Measurements from ENCODE around the gene PTPN20.
A peak's percentile ranks its signal among the peaks of the same experiment; 100 is the strongest.

The PTPN20 gene

DNA sequence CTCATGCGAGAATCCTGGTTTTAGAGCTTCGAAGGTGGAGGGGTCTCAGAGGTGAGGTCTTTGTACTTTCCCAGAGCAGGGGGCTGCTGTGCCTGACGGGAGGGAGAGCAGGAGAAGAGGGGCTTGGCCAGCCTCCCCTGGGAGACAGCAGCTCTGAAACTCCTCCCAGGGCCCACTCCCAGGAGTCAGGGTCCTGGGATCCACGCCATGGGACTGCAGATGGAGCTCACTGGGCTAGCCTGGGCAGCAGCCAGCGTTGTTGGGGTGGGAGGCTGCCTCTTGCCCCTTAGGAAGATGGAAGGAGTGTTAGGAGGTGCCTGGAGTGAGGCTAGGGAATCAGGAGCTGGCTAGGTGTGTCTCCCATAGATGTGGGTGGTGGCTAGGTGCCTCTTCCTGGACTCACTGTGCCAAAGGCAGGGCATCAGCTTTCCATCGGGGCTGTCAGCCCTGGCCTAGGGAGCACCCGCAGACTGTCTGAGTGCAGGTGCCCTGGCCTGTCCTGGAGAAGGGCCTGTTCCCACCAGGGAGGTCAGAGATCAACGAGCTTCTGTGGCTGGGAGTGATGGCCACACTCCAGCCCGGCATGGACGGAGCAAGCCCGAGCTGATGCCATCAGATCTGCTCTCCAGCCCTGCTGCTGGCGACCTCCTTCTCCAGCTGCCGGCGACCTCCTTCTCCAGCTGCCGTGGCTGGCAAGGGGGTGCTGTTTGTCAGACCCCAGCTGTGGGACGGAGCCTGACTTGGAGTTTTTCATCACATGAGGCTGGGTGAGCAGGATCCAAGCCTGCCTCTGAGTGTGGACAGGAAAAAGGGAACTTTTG lies 111.3 kb downstream of the PTPN20 start:
- no peak for DNase-seq

DNA sequence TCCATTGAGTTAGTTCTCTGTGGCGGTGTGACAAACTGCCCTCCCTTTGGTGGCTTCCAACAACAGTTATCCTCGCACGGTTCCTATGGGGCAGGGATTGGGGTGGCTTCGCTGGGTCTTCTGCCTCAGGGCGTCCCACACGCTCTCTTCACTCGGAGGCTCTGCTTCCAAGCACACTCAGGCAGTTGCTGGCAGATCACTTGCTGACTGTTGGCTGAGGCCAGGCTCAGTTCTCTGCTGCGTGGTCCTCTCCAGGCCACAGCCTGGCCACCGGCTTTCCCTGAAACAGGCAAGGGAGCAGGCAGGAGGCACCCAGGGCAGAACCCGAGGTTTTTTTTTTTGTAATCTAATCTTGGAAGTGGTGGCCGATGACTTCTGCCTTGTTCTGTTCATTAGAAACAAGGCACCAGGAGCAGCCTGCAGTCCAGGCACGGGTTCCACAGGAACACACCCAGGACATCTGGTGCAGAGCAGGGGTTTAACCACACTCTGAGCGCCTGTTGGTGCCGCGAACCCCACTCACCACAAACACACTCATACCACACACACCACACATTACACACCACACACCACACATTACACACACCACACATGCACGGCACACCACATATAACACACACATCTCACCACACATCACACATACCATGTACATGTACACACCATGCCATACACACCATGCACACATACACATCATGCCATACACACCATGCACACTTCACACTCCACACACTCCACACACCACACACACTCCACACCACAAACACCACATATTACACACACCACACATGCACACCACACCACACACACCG lies 112.2 kb downstream of the PTPN20 start:
- no peak for DNase-seq

DNA sequence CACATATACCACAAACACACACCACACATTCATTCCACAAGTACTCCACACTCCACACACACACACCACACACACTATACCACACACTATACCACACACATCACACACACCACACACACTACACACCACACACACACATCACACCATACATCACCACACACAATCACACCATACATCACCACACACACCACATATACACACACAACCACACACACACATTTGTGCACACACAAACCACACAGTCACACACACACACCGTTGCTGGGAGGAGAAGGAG lies 112.8 kb downstream of the PTPN20 start:
- no peak for DNase-seq

DNA sequence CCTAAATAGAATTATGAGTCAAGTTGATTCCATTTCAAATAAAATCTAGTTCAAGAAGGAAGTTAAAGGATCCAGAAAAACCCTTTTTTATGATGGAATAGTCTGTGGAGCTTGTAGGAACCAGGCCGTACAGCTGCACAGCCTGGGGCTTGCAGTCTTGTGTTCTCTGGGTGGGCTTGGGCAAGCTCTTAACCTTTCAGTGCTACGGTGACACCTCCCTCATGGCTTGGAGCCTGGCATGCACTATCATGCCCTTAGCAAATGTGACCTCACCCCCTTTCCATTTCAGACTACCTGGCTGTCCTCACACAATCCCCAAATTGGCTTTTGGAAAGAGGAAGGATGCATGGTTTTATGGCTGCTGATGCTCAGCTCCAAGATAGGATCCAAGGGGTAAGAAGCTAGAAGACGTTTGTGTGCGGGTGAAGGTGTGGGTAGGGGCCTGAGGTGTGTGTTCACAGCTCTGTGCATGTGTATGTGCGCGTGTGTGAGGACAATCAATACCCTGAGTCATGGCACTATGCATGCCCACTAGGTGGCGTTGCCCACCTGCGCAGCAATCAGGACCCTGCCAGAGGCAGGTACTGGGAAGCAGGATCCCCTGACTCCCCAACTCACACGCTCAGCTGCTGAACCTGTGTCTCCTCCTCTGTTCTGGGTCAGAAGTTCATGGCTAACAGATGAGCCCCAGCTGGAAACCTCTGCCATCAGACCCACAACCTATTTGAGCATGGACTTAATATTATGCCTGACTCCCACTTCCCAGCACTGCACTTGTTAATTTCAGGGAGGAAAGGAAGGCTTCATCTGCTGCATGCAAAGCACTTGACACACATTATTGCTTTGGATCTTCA lies 113.4 kb downstream of the PTPN20 start:
- peak; percentile 81 for DNase-seq

DNA sequence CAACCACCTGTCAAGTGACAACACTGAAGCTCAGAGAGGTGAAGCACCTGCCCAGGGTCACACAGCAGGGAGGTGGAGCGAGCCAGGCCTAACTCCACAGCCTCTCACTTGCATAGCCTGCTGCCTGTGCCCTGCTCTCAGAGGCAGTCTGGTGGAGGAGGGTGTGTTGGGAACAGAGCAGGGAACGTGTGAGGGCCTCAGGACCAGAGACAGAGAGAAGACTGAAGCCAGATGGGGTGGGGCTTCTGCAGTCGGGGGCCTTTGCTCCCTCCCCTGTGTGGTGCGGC lies 114.0 kb downstream of the PTPN20 start:
- no peak for DNase-seq

DNA sequence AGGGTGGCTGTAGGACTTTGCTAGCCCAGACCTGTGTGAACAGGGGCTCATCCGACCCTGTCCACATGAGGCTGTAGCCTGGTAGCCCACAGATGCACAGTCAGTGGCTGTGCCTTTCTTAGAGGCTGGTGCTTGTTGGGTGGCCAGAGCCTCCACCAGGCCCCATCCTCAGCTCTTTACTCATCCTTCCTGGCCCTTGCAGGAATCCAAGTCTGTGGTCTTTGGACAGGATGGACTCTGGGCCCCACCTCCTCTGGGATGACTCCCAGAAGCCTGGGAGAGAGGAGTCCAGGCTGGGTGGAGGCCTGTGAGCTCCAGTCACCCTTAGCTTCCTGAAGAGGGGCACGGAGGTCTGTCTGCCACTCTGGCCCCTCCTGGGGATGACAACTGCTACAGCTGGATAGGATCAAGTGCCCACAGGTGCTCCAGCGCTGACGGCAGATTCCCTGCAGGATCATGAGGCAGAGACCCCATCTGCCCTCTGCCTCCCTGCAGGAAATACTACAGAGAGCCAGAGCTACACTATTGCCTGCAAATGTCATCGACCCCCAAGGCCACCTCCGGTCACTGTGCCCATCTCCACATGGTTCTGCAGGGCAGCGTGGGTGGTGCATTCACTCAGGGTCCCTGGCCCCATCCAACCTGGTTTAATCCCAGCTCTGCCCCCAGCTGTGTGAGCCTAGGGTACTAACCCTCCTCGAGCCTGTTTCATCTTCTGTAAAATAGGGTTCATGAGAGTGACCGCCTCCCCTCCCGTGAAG lies 114.5 kb downstream of the PTPN20 start:
- no peak for DNase-seq

DNA sequence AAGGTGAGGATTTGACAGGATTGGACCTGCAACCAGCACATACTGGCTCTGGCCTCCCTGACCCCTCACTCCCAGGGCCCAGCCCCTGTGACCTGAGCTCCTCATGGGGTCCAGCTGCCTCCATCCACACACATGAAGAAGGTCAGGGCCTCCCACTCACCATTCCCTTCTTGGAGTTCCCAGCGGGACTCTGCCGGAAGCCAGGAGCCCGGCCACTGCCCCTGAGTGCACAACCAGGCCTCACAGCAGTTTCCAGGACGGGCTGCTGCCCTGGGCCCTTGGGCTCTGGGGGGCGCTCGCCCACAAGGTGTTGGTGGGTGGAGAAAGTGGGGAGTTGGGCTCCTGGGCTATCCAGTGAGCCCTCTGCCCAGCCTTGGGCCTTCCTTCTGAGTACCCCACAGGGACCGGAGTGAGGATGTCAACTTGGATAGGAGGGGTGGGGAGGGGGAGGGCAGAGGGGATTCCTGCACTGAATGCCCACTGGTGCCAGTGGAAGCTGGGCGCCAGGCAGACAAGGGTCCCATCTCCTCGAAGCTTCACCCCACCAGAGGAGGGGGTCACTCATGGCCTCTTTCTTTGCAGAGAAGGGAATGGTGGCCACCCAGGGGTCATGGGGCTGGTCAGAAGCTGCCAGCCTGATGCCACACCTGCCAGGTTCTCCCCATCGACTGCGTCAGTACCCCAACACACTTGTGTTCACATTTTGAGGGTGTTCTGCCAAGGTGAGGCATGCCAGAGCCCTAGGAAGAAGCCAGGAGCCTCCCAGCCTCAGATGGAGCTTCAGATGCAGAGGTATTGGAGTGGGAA lies 115.3 kb downstream of the PTPN20 start:
- DNase-seq = no peak

DNA sequence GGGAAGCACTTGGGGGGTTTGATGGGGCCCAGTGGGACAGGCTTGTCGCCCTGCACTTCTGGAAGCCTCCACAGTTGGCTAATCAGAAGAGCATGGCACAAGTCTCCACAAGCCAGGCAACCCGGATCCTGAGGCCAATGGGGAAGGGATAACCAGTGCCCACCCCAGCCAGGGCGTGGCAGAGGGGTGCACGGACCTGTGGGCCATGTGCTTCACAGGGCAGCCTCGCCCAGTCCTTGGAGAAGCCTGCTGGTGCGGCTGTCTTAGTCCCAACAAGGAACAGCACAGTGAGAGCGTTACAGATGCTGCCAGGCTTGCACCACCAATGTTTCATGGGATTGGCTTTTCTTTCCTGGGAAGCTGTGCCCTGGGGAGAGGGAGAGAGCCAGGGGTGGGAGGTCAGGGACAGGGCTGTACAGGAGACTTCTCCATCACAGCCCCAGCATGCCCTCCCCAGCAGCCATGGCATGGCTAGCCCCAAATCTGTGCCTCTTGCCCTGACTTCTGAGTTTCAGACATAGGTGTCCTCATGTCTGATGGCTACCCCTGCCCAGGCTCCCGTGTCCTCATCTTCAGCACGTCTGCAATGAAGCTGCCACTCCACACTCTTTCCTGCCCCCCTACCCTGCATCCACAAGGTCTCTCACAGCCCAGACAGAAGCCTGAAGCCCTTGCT lies 116.0 kb downstream of the PTPN20 start:
- no peak for DNase-seq

DNA sequence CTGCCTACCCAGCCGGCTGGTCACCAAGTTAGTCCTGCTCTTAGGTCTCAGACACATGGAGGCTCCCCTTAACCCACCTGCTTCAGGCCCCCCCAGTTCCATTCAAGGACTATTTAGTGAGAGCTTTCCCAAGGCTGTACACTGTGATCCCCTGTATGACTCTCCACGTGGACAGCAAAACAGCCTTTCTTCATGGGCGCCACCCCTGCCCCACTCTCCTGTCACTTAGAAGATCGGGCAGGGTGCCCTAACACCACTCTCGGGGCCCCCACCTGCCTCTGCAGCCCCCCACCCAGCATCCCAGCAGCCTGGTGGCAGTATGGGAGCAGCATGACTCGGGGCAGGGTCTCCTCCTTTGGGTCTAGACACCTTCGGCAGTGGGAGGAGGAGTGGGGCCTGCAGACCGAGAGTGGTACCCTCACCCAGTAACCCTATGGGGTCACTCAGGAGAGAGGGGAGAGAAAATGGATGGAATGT lies 116.6 kb downstream of the PTPN20 start:
- DNase-seq = no peak

DNA sequence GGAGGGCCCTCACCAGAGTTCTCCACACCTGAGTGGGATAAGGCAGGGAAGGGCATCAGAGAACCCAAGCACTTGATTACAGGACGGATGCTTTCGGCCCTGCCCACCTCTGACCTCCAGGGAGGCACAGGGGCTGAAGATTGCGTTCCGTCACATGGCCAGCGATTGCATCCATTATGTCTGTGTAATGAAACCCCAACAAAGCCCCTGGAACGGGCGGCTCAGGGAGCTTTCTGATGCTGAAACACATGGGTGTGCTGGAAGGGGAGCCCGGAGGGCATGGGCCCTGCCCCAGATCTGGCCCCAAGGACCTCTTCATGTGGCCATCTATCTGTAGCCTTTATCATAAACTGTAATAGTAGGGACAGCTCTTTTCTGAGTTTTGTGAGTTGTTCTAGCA lies 117.2 kb downstream of the PTPN20 start:
- no peak for DNase-seq

DNA sequence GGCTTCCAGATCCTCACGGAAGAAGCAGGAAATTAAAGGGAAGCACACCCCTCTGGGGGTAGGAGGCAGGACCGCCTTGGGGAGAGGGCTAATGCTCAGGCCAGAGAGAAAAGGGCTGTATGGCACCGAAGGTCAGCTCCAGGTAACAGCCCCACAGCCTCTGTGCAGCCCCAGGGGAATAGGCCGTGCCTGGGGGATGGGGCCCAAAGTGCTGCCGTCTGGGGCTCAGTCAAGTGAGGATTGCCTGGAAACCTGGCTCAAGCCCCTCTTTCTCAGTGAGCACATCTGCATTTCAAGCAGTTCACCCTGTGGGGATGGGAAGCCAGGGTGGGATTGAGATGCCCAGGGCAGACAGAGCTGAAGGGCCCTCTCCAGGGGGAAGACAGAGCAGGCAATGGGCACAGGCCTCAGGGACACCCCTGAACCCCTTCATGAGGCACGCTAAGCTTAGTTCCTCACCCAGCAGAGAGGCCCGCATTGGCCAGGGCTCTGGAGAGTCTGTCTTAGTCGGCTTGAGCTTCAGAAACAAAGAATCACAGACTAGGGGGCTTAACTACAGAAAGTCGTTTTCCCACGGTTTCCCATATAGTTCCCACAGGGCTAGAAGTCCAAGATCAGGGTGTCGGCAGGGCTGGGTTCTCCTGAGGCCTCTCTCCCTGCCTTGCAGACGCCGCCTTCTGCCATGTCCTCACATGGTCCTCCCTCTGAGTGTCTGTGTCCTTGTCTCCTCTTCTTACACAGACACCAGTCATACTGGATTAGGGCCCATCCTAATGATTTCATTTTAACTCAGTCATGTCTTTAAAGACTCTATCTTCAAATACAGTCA lies 118.2 kb downstream of the PTPN20 start:
- DNase-seq = no peak

DNA sequence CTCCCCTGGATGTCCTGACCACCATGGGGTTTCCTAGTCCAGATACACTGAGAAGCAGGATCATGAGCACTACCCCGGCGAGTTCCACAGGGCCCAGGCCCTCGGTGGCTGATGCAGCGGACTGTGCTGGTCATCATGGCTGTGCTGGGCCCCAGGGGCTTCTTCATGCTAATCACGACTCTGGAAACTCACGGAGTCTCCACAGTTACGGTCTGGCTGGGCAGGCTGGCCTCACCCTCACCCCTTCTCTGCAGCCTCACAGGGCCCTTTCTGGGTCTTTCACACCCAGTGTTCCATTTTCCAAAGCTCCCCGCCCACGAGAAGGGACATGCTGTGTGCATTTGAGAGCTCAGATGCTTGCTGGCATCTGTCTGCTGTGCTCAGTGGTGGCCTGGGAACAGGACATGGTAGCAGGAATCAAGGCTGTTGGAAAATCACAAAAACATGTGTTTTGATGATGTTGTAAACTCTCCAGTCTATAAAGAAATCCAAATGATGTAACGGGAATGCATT lies 119.0 kb downstream of the PTPN20 start:
- DNase-seq = no peak

DNA sequence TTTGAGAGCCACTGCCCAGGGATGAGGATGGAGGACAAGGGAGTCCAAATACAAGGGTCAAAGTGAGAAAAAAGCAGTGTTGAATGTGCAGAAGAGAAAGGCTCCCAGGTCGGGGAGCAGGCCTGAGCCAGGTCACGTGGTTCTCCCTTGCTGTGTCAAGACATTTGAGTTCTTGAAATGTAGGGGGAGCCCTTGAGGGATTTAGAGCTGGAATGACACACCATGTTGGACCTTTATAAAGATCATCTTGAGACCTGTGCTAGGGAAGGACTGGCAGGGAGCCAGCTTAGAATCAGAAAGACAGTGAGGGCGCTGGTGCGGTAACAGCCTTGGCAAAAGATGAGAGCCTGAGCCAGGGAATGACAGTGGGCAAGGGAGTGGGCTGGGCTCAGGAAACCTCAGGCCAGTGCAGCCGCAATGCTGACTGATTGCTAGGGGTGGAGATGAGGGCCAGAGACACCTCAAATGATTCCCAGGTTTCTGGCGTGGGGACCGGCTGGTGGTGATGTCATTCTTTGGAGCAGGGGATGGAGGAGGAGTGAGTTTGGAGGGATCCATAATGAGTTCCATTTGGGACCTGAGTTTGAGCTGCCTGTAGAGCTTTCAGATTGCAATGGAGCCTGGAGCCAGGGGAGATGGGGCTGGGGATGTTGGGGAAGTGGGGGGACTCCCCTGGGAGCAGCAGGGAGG lies 120.1 kb downstream of the PTPN20 start:
- DNase-seq = no peak

DNA sequence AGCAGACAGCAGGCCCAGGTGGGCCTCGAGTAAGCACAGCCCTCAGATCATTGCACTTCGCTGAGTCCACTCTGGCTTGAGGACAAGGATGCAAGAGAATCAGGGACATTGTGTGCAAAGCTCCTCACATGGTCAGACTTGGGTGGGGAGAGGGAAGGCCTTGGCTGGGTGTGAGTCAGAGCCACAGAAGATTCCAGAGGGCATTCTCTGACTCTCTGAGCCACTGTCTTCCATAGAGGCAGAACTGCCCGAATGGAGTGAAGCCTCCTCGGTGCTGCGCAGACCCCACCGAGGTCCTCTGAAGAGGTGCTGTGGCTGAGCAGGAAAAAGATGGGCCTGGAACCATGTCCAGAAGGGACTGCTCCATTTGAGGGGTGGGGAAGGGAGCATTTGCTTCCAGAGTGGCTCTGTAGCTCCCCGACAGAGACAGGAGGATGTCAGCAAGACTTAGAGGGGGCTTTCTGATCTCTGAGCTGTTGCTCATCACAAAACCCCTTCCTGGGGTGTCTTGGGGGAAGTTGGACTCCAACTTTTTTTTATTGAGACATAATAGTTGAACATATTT lies 120.8 kb downstream of the PTPN20 start:
- no peak for DNase-seq

DNA sequence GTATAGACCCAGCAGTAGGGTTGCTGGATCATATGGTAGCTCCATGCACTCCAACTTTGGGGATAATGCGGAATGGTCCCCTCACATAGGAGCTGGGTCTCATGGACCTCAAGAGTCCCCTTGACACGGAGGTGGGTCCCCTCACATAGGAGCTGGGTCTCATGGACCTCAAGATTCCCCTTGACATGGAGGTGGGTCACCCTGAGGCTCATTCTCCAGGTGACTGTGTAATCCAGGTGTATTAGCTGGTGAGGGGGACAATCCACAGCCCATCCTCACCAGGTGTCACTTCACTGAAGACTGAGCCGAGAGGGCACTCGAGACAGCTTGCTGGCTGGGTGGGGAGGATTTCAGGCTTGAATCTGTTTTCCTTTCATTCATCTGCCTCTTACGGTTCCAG lies 121.9 kb downstream of the PTPN20 start:
- no peak for DNase-seq

DNA sequence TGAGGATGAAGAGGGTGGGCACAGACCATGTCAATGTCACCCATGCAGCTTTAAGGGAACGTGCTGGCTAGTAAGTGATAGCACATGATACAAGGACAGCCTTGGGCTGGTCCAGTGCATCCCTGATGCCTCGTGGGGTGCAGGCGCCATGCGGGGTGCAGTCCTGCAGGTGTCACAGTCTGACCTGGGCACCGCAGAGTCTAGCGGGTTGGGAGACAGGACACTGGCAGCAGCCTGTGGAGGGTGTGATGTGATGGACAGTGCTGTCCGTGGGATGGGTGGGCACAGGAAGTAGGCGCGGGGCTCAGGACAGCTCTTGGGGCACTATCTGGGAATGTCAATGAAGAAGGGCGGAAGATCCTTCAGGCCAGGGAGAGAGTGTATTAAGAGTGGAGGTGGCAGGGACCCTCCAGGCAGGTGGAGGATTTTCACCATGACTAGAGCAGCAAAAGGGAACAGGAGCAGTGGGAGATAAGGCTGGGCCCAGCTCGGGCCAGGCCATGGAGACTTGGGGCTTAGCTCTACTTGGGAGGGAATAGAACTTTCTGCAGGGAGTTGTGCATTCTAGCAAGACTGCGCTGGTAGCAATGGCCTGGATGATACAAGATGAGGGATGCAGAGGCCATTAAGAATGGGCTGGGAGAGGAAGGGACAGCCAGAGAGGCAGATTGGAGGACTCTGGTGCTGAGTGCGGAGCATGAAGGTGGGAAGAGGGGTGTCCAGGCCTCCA lies 122.5 kb downstream of the PTPN20 start:
- DNase-seq = no peak

DNA sequence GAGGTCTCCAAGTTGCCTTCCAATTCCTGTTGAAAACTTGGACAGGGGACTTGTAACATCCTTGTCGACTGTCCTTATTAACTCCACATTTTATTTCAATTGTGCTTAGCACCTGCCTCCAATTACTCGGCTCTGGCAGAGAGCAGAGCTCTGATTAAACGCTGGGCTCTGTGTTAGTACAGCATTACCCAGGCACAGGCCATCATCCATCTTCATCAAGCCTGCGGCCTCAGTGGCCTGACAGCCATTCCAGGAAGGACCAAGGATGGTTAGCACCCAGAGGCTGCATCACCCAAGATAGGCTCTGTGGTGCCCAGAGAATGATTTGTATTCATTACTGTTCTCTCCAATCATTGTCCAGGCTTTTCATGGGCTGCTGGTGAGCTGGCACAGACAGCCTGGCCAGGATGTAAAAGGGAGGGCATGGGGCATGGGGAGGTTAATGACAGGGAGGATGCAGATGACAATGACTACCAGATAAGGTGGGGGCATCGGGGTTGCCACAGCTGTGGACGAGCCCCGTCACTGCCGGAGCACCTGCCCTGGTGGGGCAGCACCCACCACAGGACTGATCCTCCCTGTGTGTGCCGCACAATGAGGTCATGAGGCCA lies 123.3 kb downstream of the PTPN20 start:
- no peak for DNase-seq

DNA sequence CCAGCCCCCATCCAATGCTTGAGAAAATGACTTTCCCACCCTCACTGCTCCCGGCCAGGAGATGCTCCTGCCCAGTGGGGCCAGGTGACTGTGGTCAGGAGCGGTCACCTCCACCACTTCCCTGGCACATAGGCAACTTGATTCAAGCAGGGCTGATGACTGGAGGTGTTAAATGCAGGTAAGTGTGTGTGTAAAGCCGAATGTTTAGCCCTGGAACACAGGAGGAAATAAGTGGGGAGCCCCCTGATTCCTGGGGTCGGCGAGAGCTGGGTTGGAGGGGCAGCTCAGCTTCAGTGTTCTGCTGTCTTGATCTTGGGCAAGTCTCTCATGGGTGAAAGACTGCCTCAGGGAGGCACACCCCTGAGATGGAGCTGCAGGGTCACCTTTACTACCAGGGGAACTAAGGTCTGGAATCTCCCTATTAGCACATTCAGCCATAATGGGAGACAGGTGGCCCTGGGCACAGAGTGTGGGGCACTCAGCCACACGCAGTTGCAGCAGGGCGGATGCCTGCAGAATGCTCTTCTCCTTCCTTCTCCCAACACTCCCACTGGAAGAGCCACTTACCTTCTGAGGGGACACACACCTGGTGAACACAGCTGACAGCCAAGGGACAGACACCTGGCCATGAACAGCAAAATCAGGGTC lies 124.1 kb downstream of the PTPN20 start:
- no peak for DNase-seq

Measured in activated CD4-positive, alpha-beta T cell treated with anti-CD3 and anti-CD28 coated beads for 48 hours (primary cell).